GM19395 (cell line): Measurements from ENCODE around the gene GLA.
A peak's percentile ranks its signal among the peaks of the same experiment; 100 is the strongest.

Experiments used
- ATAC-seq: cut with Tn5 transposase; IDR thresholded peaks from one replicate; pipeline ENCODE4 v1.9.1; 2021; ENCODE audit warnings: mild to moderate bottlenecking, moderate library complexity; ENCODE audit not compliant: unreplicated experiment

GLA gene

GRCh38 chrX:101407748-101408531 lies at the start of gene GLA, which contains the start of gene HNRNPH2:
Gene GLA, minus strand, starts transcription at chrX:101407925. Its CDS starts 22 bp downstream, at chrX:101407903.
Gene HNRNPH2, plus strand, starts transcription at chrX:101408222. Its CDS starts 3,767 bp downstream, at chrX:101411989.
- ATAC-seq = peak; percentile 95

GRCh38 chrX:101452056-101452455 lies 44.3 kb upstream of the GLA start:
- ATAC-seq = no peak

GRCh38 chrX:101450961-101451360 lies 43.2 kb upstream of the GLA start:
- no peak for ATAC-seq

- no peak for ATAC-seq
Measured at GRCh38 chrX:101450085-101450484, 42.4 kb upstream of the GLA start.

- no peak for ATAC-seq
Measured at GRCh38 chrX:101449279-101449678, 41.6 kb upstream of the GLA start.

- ATAC-seq = no peak
Measured at GRCh38 chrX:101442085-101442484, 34.4 kb upstream of the GLA start.

- peak; percentile 96 for ATAC-seq
Measured at GRCh38 chrX:101430457-101431078, 22.8 kb upstream of the GLA start.

- ATAC-seq = peak; percentile 57
Measured at GRCh38 chrX:101429934-101430333, 22.2 kb upstream of the GLA start.

GRCh38 chrX:101427954-101428353 lies 20.2 kb upstream of the GLA start:
- no peak for ATAC-seq

- no peak for ATAC-seq
Measured at GRCh38 chrX:101419489-101419888, 11.8 kb upstream of the GLA start.

GRCh38 chrX:101417981-101418841 lies 10.5 kb upstream of the GLA start:
- ATAC-seq = peak; percentile 48

GRCh38 chrX:101417190-101417589 lies 9.5 kb upstream of the GLA start:
- no peak for ATAC-seq

GRCh38 chrX:101416691-101417090 lies 9.0 kb upstream of the GLA start:
- no peak for ATAC-seq

- ATAC-seq = peak; percentile 74
Measured at GRCh38 chrX:101415180-101416145, 7.7 kb upstream of the GLA start.

- ATAC-seq = no peak
Measured at GRCh38 chrX:101411984-101412383, 4.3 kb upstream of the GLA start.

GRCh38 chrX:101410461-101410860 lies 2.7 kb upstream of the GLA start:
- ATAC-seq = no peak

GRCh38 chrX:101409043-101409442 lies 1.3 kb upstream of the GLA start:
- no peak for ATAC-seq

- peak; percentile 27 for ATAC-seq
Measured at GRCh38 chrX:101408532-101408841, 762 bp upstream of the GLA start.

GRCh38 chrX:101407167-101407747 lies 468 bp downstream of the GLA start:
- no peak for ATAC-seq

GRCh38 chrX:101399825-101400224 lies 7.9 kb downstream of the GLA start:
- no peak for ATAC-seq
